Activated CD4-positive, alpha-beta T cell treated with anti-CD3 and anti-CD28 coated beads, Interleukin-2, amount 50 U/mL, for 24 hours (primary cell): Measurements from ENCODE around the gene DEPDC1B.
"Not testable (repeated sequence)": the region's sequence is repeated elsewhere in the genome, so short reads cannot be mapped to it uniquely, and the experiment has no call there.

Source experiments
- DNase-seq, 2 donors: peaks; one replicate each; pipeline ENCODE4 v3.0.0-alpha.2; 2020; ENCODE audit warnings: low read depth in 1 of 2, low spot score in 1 of 2

The DEPDC1B gene

GRCh38 chr5:60649288-60649917 is 50.6 kb downstream of the DEPDC1B start:
- no peak for DNase-seq

- no peak for DNase-seq
These were observed 51.8 kb downstream of the DEPDC1B start for GRCh38 chr5:60648175-60648574.

GRCh38 chr5:60640901-60641300 is 59.1 kb downstream of the DEPDC1B start:
- no peak for DNase-seq

- DNase-seq, result no peak
These were observed 60.4 kb downstream of the DEPDC1B start for GRCh38 chr5:60639544-60639943.

GRCh38 chr5:60638300-60638699 is 61.7 kb downstream of the DEPDC1B start:
- no peak for DNase-seq

GRCh38 chr5:60636644-60637043 is 63.3 kb downstream of the DEPDC1B start:
- no peak for DNase-seq

GRCh38 chr5:60636001-60636400 is 64.0 kb downstream of the DEPDC1B start:
- no peak for DNase-seq

- no peak for DNase-seq
These were observed 65.9 kb downstream of the DEPDC1B start for GRCh38 chr5:60634051-60634450.

GRCh38 chr5:60633341-60633740 is 66.6 kb downstream of the DEPDC1B start:
- no peak for DNase-seq

GRCh38 chr5:60632153-60632552 is 67.8 kb downstream of the DEPDC1B start:
- no peak for DNase-seq

- DNase-seq, result no peak
These were observed 69.1 kb downstream of the DEPDC1B start for GRCh38 chr5:60630836-60631235.

- DNase-seq, result no peak
These were observed 69.8 kb downstream of the DEPDC1B start for GRCh38 chr5:60630179-60630578.

GRCh38 chr5:60624875-60625274 is 75.1 kb downstream of the DEPDC1B start:
- DNase-seq, result not testable (repeated sequence)

- DNase-seq, result not testable (repeated sequence)
These were observed 79.2 kb downstream of the DEPDC1B start for GRCh38 chr5:60620752-60621151.

- DNase-seq, result no peak
These were observed 86.1 kb downstream of the DEPDC1B start for GRCh38 chr5:60613826-60614225.

GRCh38 chr5:60611099-60611740 is 88.7 kb downstream of the DEPDC1B start:
- no peak for DNase-seq

GRCh38 chr5:60604771-60605170 is 95.2 kb downstream of the DEPDC1B start:
- no peak for DNase-seq

GRCh38 chr5:60598424-60598823 is 101.5 kb downstream of the DEPDC1B start:
- no peak for DNase-seq

- no peak for DNase-seq
These were observed 102.2 kb downstream of the DEPDC1B start for GRCh38 chr5:60597572-60598320.

- DNase-seq, result no peak
These were observed 105.1 kb downstream of the DEPDC1B start for GRCh38 chr5:60594715-60595477.

- no peak for DNase-seq
These were observed 109.8 kb downstream of the DEPDC1B start for GRCh38 chr5:60590172-60590571.

- DNase-seq, result not testable (repeated sequence)
These were observed 112.7 kb downstream of the DEPDC1B start for GRCh38 chr5:60587312-60587711.
